AG04449 (cell line): Measurements from ENCODE around the gene GNA15.
"Not testable (repeated sequence)": the region's sequence is repeated elsewhere in the genome, so short reads cannot be mapped to it uniquely, and the experiment has no call there.

Experiments
- CTCF ChIA-PET: fragments of 350-600 bp; formaldehyde crosslinking; extraction: SDS; loops from one replicate; lab custom pipeline; 2021; ENCODE audit warnings: antibody characterized with exemption; lab: Yijun Ruan, JAX
- POLR2A ChIA-PET: fragments of 400-600, 350-600 bp; formaldehyde crosslinking; extraction: SDS; loops from one replicate; lab custom pipeline; 2020; ENCODE audit warnings: antibody characterized with exemption, inconsistent platforms; lab: Yijun Ruan, JAX
- DNase-seq: peaks from one replicate; pipeline ENCODE4 v3.0.0-alpha.2; 2010; ENCODE audit warnings: low read depth, low spot score
- H3K4me3 ChIP-seq: 2 replicates; pipeline ENCODE4 v1.5.1; 2011; ENCODE audit warnings: low read depth, mild to moderate bottlenecking, control low read depth, low read length
- CTCF ChIP-seq: IDR thresholded peaks from one replicate; pipeline ENCODE4 v1.5.1; 2011; ENCODE audit warnings: mild to moderate bottlenecking, moderate library complexity, low read length, control low read depth, inconsistent platforms; ENCODE audit not compliant: insufficient read depth; ENCODE audit errors: missing control alignments

The GNA15 gene

GRCh38 chr19:3196933-3197205, 61.0 kb downstream of the GNA15 start:
- ChIA-PET POLR2A (no interaction called here), CTCF (interaction anchor here (1.4 kb wide), 1 partner anchor 12 kb away, joined by 8 read pairs; no protein-coding TSS in a partner anchor)
- no peak overlapping the region for H3K4me3 ChIP-seq
- TF ChIP-seq CTCF: no peak
- no peak for DNase-seq

GRCh38 chr19:3198901-3199700, 63.3 kb downstream of the GNA15 start:
- ChIA-PET POLR2A (no interaction called here), CTCF (interaction anchor here (1.0 to 1.9 kb wide), 2 partner anchors 12 to 247 kb away, joined by 3 to 8 read pairs; no protein-coding TSS in a partner anchor)
- no peak for DNase-seq
- TF ChIP-seq CTCF: no peak
- no peak overlapping the region for H3K4me3 ChIP-seq

GRCh38 chr19:3201072-3201700, 65.4 kb downstream of the GNA15 start:
- DNase-seq: no peak
- no peak overlapping the region for H3K4me3 ChIP-seq
- ChIA-PET POLR2A (no interaction called here), CTCF (interaction anchor here (1.0 to 1.2 kb wide), 3 partner anchors 10 to 103 kb away, joined by 3 read pairs; no protein-coding TSS in a partner anchor)
- no peak for TF ChIP-seq CTCF

- no peak overlapping the region for H3K4me3 ChIP-seq
- no peak for TF ChIP-seq CTCF
- no peak for DNase-seq
- CTCF ChIA-PET: interaction anchor here (1.1 to 1.2 kb wide), 2 partner anchors 9 to 22 kb away, joined by 3 read pairs; no protein-coding TSS in a partner anchor
- POLR2A ChIA-PET: no interaction called here
Observed at GRCh38 chr19:3201911-3202310, 66.1 kb downstream of the GNA15 start.

GRCh38 chr19:3202346-3202745, 66.5 kb downstream of the GNA15 start:
- no peak overlapping the region for H3K4me3 ChIP-seq
- CTCF ChIA-PET: interaction anchor here (1.8 kb wide), 1 partner anchor 22 kb away, joined by 4 read pairs; no protein-coding TSS in a partner anchor
- no peak for TF ChIP-seq CTCF
- DNase-seq: no peak
- POLR2A ChIA-PET: no interaction called here

- H3K4me3 ChIP-seq, DNase-seq, POLR2A ChIA-PET: not testable (repeated sequence)
- CTCF ChIA-PET: interaction anchor here (0.7 to 1.8 kb wide), 2 partner anchors 21 to 73 kb away, joined by 3 to 4 read pairs; no protein-coding TSS in a partner anchor
Observed at GRCh38 chr19:3202895-3203294, 67.1 kb downstream of the GNA15 start.
